Keratinocyte (primary cell): ENCODE data around the gene EMILIN3. TPM values are rescaled to one million over a fixed set of nuclear protein-coding genes. Genes with fewer than 3 reads are reported as not detected.

ENCODE experiments used
- DNase-seq: peaks from one replicate; pipeline ENCODE4 v3.0.0-alpha.2; 2011; ENCODE audit warnings: low read depth, missing footprints, low spot score
- FAIRE-seq: peaks from 2 replicates; lab custom pipeline; 2011; peaks lifted over from hg19 to GRCh38; lab: Jason Lieb, UNC
- H2AFZ ChIP-seq: 2 replicates; pipeline ENCODE4 v1.6.0; 2012; ENCODE audit warnings: low read length, control low read depth, inconsistent platforms; ENCODE audit not compliant: control insufficient read depth
- H3K27ac ChIP-seq: 2 replicates; pipeline ENCODE4 v1.5.1; 2011; ENCODE audit warnings: low read length; ENCODE audit not compliant: control insufficient read depth, insufficient read depth
- H3K27me3 ChIP-seq: 3 replicates; pipeline ENCODE4 v1.6.0; 2011; ENCODE audit warnings: low read length; ENCODE audit not compliant: control insufficient read depth, insufficient read depth; ENCODE audit errors: extremely low read depth
- H3K36me3 ChIP-seq, 2 experiments: 2 replicates in 1 of 2; 3 replicates in 1 of 2; pipeline ENCODE4 v1.5.1; 2011; ENCODE audit warnings: low read length in 2 of 2, mild to moderate bottlenecking in 1 of 2; ENCODE audit not compliant: control insufficient read depth in 2 of 2, insufficient read depth in 2 of 2; ENCODE audit errors: extremely low read depth in 1 of 2
- H3K4me1 ChIP-seq: 3 replicates; pipeline ENCODE4 v1.5.1; 2011; ENCODE audit warnings: low read length; ENCODE audit not compliant: control insufficient read depth, insufficient read depth; ENCODE audit errors: extremely low read depth
- H3K4me2 ChIP-seq: 3 replicates; pipeline ENCODE4 v1.6.0; 2011; ENCODE audit warnings: low read depth, low read length; ENCODE audit not compliant: control insufficient read depth, insufficient read depth; ENCODE audit errors: extremely low read depth
- H3K4me3 ChIP-seq, 3 experiments: fragments of 200-600 bp in 1 of 3; sonication (generic) in 1 of 3; 2 replicates in 2 of 3; 3 replicates in 1 of 3; pipeline ENCODE4 v1.5.1; 2011 to 2016; ENCODE audit warnings: low read length in 3 of 3, mild to moderate bottlenecking in 3 of 3, control low read depth in 2 of 3, inconsistent platforms in 1 of 3, low read depth in 1 of 3, mixed read lengths in 1 of 3, mixed run types in 1 of 3, moderate library complexity in 1 of 3; ENCODE audit not compliant: control insufficient read depth in 2 of 3, insufficient read depth in 2 of 3; ENCODE audit errors: extremely low read depth in 1 of 3
- H3K79me2 ChIP-seq: 2 replicates; pipeline ENCODE4 v1.6.0; 2012; ENCODE audit warnings: low read length; ENCODE audit not compliant: control insufficient read depth, insufficient read depth
- H3K9ac ChIP-seq: 3 replicates; pipeline ENCODE4 v1.6.0; 2011; ENCODE audit warnings: low read length; ENCODE audit not compliant: control insufficient read depth, insufficient read depth; ENCODE audit errors: extremely low read depth
- H3K9me1 ChIP-seq: 3 replicates; pipeline ENCODE4 v1.6.0; 2011; ENCODE audit warnings: low read length; ENCODE audit not compliant: control insufficient read depth, insufficient read depth; ENCODE audit errors: extremely low read depth
- H3K9me3 ChIP-seq: 2 replicates; pipeline ENCODE4 v1.5.1; 2012; ENCODE audit warnings: low read depth, low read length; ENCODE audit not compliant: control insufficient read depth
- H4K20me1 ChIP-seq: 3 replicates; pipeline ENCODE4 v1.6.0; 2011; ENCODE audit warnings: low read length; ENCODE audit not compliant: control insufficient read depth, insufficient read depth; ENCODE audit errors: extremely low read depth
- EZH2 ChIP-seq: IDR thresholded peaks from one replicate; pipeline ENCODE4 v1.6.1; 2012; ENCODE audit warnings: inconsistent platforms, mild to moderate bottlenecking, low read length, moderate library complexity
- dilution Hi-C: fragments of 300-500 bp; cut with MboI; formaldehyde crosslinking; loops from one replicate; pipeline ENCODE4 v1.7.0; 2020; ENCODE audit warnings: low sequenced_read_pairs; ENCODE audit not compliant: extremely low pct_ligation_motif_present
- polyA plus RNA-seq, 5 experiments: library from polyadenylated mRNA; depleted of rRNA in 3 of 5; stranded (reverse) in 3 of 5; stranded (forward) in 1 of 5; unstranded in 1 of 5; fragments of >200 nt; gene quantifications; 1 replicate in 1 of 5; 2 replicates in 3 of 5; 3 replicates in 1 of 5; pipeline versions ENCODE4 v1.2.1 to v1.2.3, GENCODE V29; 2011 to 2012; ENCODE audit warnings: missing spikeins in 2 of 5, low read depth in 1 of 5, low replicate concordance in 1 of 5
- TF ChIP-seq, protein P1 (sequence below), 3 experiments: IDR thresholded peaks in 1 of 3; conservative IDR thresholded peaks in 1 of 3; optimal IDR thresholded peaks in 1 of 3; 2 replicates in 2 of 3; 3 replicates in 1 of 3; pipeline versions ENCODE3 to v1.5.1; 2011; ENCODE audit warnings: low read length in 3 of 3, mild to moderate bottlenecking in 3 of 3, moderate library complexity in 2 of 3, control low read depth in 1 of 3, inconsistent platforms in 1 of 3; ENCODE audit not compliant: insufficient read depth in 2 of 3; ENCODE audit errors: extremely low read depth in 1 of 3

EMILIN3 gene
- polyA plus RNA-seq, 1 donor (not counting 4 experiments of a cell fraction or from before 2014, with no cell fraction given): not detected

- Histone ChIP-seq H3K79me2 (peaks cover 9% of the 10 kb centered on the region), H3K36me3 (peaks cover 15 to 31% of the 10 kb centered on the region in 2 experiments), H3K9me3 (no peaks in the 10 kb centered on the region), H3K4me1 (peaks cover 4% of the 10 kb centered on the region), H3K27ac (no peak overlapping the region), H3K4me3 (no peak overlapping the region), H3K9ac (no peak overlapping the region), H3K27me3 (no peaks in the 10 kb centered on the region), H2AFZ (no peak overlapping the region), H4K20me1 (no peaks in the 10 kb centered on the region), H3K9me1 (no peaks in the 10 kb centered on the region), H3K4me2 (no peak overlapping the region)
- FAIRE-seq (no peak), DNase-seq (no peak)
- dilution Hi-C loops: no loop called here
- no peak for TF ChIP-seq EZH2
- TF ChIP-seq, protein P1, sequence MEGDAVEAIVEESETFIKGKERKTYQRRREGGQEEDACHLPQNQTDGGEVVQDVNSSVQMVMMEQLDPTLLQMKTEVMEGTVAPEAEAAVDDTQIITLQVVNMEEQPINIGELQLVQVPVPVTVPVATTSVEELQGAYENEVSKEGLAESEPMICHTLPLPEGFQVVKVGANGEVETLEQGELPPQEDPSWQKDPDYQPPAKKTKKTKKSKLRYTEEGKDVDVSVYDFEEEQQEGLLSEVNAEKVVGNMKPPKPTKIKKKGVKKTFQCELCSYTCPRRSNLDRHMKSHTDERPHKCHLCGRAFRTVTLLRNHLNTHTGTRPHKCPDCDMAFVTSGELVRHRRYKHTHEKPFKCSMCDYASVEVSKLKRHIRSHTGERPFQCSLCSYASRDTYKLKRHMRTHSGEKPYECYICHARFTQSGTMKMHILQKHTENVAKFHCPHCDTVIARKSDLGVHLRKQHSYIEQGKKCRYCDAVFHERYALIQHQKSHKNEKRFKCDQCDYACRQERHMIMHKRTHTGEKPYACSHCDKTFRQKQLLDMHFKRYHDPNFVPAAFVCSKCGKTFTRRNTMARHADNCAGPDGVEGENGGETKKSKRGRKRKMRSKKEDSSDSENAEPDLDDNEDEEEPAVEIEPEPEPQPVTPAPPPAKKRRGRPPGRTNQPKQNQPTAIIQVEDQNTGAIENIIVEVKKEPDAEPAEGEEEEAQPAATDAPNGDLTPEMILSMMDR (optimal IDR thresholded peaks at IDR 0.05 in 1 of 3, IDR thresholded peaks at IDR 0.05 in 1 of 3, conservative IDR thresholded peaks at IDR 0.05 in 1 of 3; ENCODE audit: extremely low read depth in 1 of 3, insufficient read depth in 2 of 3, low read length in 3 of 3): no peak
These were observed 18.8 kb downstream of the EMILIN3 start for GRCh38 chr20:41347523-41348429.

GRCh38 chr20:41345729-41346067 is 20.9 kb downstream of the EMILIN3 start:
- Histone ChIP-seq H3K9me1 (no peaks in the 10 kb centered on the region), H3K4me1 (peaks cover 11% of the 10 kb centered on the region), H3K27me3 (no peaks in the 10 kb centered on the region), H3K9me3 (no peaks in the 10 kb centered on the region), H3K9ac (no peak overlapping the region), H3K4me2 (no peak overlapping the region), H3K79me2 (peaks cover 18% of the 10 kb centered on the region), H3K27ac (no peak overlapping the region), H3K4me3 (no peak overlapping the region), H4K20me1 (no peaks in the 10 kb centered on the region), H3K36me3 (peaks cover 15 to 23% of the 10 kb centered on the region in 2 experiments), H2AFZ (no peak overlapping the region)
- DNase-seq (no peak), FAIRE-seq (no peak)
- no peak for TF ChIP-seq EZH2
- TF ChIP-seq, protein P1 (optimal IDR thresholded peaks at IDR 0.05 in 1 of 3, IDR thresholded peaks at IDR 0.05 in 1 of 3, conservative IDR thresholded peaks at IDR 0.05 in 1 of 3; ENCODE audit: extremely low read depth in 1 of 3, insufficient read depth in 2 of 3, low read length in 3 of 3): no peak
- dilution Hi-C loops: no loop called here
